GM12878 (cell line): ENCODE results near the gene CCDC87. TPM values are rescaled to one million over a fixed set of nuclear protein-coding genes. Genes with fewer than 3 reads are reported as not detected.

Source experiments
- ATF3 ChIP-seq: IDR thresholded peaks from 2 replicates; pipeline ENCODE4 v1.6.1; 2011; ENCODE audit warnings: low read depth, mild to moderate bottlenecking, low read length, moderate library complexity, borderline replicate concordance; ENCODE audit errors: extremely low read depth
- ATF7 ChIP-seq: fragments of 450-650 bp; IDR thresholded peaks from 2 replicates; pipeline ENCODE4 v1.6.1; 2016; ENCODE audit warnings: low read depth, mild to moderate bottlenecking
- BACH1 ChIP-seq: fragments of 450-650 bp; IDR thresholded peaks from 2 replicates; pipeline ENCODE4 v1.6.1; 2017; ENCODE audit warnings: mild to moderate bottlenecking, borderline replicate concordance
- BHLHE40 ChIP-seq, 2 experiments: fragments of 450-650 bp in 1 of 2; IDR thresholded peaks; 2 replicates each; pipeline ENCODE4 v1.6.1; 2011 to 2017; ENCODE audit warnings: low read depth in 2 of 2, borderline replicate concordance in 1 of 2, improper control_type of control experiment in 1 of 2, low read length in 1 of 2, mild to moderate bottlenecking in 1 of 2
- BRCA1 ChIP-seq: IDR thresholded peaks from 2 replicates; pipeline ENCODE4 v1.6.1; 2011; ENCODE audit warnings: low read depth, low read length, improper control_type of control experiment
- CBFB ChIP-seq: IDR thresholded peaks from 2 replicates; pipeline ENCODE4 v1.6.1; 2016; ENCODE audit warnings: antibody characterized with exemption, low read depth
- CTCF ChIP-seq, 3 experiments: IDR thresholded peaks in 2 of 3; conservative IDR thresholded peaks in 1 of 3; 2 replicates each; pipeline ENCODE4 v1.5.1; 2011; ENCODE audit warnings: low read depth in 3 of 3, low read length in 3 of 3, mild to moderate bottlenecking in 3 of 3, control low read depth in 2 of 3, moderate library complexity in 2 of 3, inconsistent platforms in 1 of 3, mixed read lengths in 1 of 3; ENCODE audit not compliant: control insufficient read depth in 2 of 3, insufficient read depth in 1 of 3; ENCODE audit errors: extremely low read depth in 1 of 3
- E2F4 ChIP-seq: IDR thresholded peaks from 2 replicates; pipeline ENCODE4 v1.6.1; 2012; ENCODE audit warnings: low read depth, low read length, improper control_type of control experiment
- EGR1 ChIP-seq, 2 experiments: IDR thresholded peaks; 1 replicate in 1 of 2; 2 replicates in 1 of 2; pipeline ENCODE4 v1.6.1; 2011 to 2012; ENCODE audit warnings: low read depth in 2 of 2, low read length in 2 of 2, borderline replicate concordance in 1 of 2, mild to moderate bottlenecking in 1 of 2, moderate library complexity in 1 of 2
- IKZF1 ChIP-seq: fragments of 450-650 bp; conservative IDR thresholded peaks from 2 replicates; pipeline ENCODE4 v1.6.1; 2017; ENCODE audit warnings: antibody characterized with exemption, mild to moderate bottlenecking
- IKZF2 ChIP-seq, 2 experiments: fragments of 450-650 bp; IDR thresholded peaks; 2 replicates each; pipeline ENCODE4 v1.6.1; 2017; ENCODE audit warnings: mild to moderate bottlenecking in 2 of 2, moderate library complexity in 2 of 2
- KDM1A ChIP-seq: fragments of 200-600 bp; sonication (generic); IDR thresholded peaks from 2 replicates; pipeline ENCODE4 v1.6.1; 2016; ENCODE audit warnings: borderline replicate concordance
- NBN ChIP-seq: fragments of 450-650 bp; IDR thresholded peaks from 2 replicates; pipeline ENCODE4 v1.6.1; 2016
- POLR2A ChIP-seq: IDR thresholded peaks from 2 replicates; pipeline ENCODE4 v1.6.1; 2011; ENCODE audit warnings: low read depth, mild to moderate bottlenecking, low read length
- POLR2AphosphoS2 ChIP-seq: IDR thresholded peaks from 2 replicates; pipeline ENCODE4 v1.6.1; 2011; ENCODE audit warnings: low read depth, mild to moderate bottlenecking, low read length, improper control_type of control experiment, moderate library complexity
- POLR2AphosphoS5 ChIP-seq: IDR thresholded peaks from 2 replicates; pipeline ENCODE4 v1.6.1; 2011; ENCODE audit warnings: mild to moderate bottlenecking, low read length, inconsistent platforms
- RBBP5 ChIP-seq: fragments of 200-600 bp; sonication (generic); conservative IDR thresholded peaks from 2 replicates; pipeline ENCODE4 v1.6.1; 2016
- RCOR1 ChIP-seq: conservative IDR thresholded peaks from 2 replicates; pipeline ENCODE4 v1.6.1; 2012; ENCODE audit warnings: low read depth, low read length, improper control_type of control experiment
- RUNX3 ChIP-seq: IDR thresholded peaks from 2 replicates; pipeline ENCODE4 v1.6.1; 2012; ENCODE audit warnings: low read length, inconsistent platforms
- SMC3 ChIP-seq: IDR thresholded peaks from 2 replicates; pipeline ENCODE4 v1.6.1; 2011; ENCODE audit warnings: low read length, improper control_type of control experiment, borderline replicate concordance
- SUZ12 ChIP-seq: fragments of 200-600 bp; sonication (generic); IDR thresholded peaks from one replicate; pipeline ENCODE4 v1.6.1; 2018; ENCODE audit warnings: antibody characterized with exemption, mild to moderate bottlenecking; ENCODE audit not compliant: unreplicated experiment
- YBX1 ChIP-seq: fragments of 450-650 bp; IDR thresholded peaks from 2 replicates; pipeline ENCODE4 v1.6.1; 2016; ENCODE audit warnings: antibody characterized with exemption
- YY1 ChIP-seq: IDR thresholded peaks from 2 replicates; pipeline ENCODE4 v1.6.1; 2011; ENCODE audit warnings: low read depth, mild to moderate bottlenecking, low read length
- ZNF207 ChIP-seq: fragments of 450-650 bp; IDR thresholded peaks from 2 replicates; pipeline ENCODE4 v1.6.1; 2014; ENCODE audit warnings: antibody characterized with exemption, mild to moderate bottlenecking, borderline replicate concordance
- polyA plus RNA-seq, 11 experiments: library from polyadenylated mRNA; depleted of rRNA in 4 of 11; unstranded in 6 of 11; stranded (reverse) in 5 of 11; fragments of >200 nt; fragmentation: Nextera tagmentation in 4 of 11; fragmentation: Illumina TruSeq in 1 of 11; extraction: Ambion mirVana in 4 of 11; extraction: Trizol in 1 of 11; gene quantifications; 1 replicate in 1 of 11; 2 replicates in 10 of 11; pipeline versions ENCODE4 v1.2.1 to v1.2.3, GENCODE V29; 2011 to 2016; ENCODE audit warnings: inconsistent platforms in 2 of 11, missing spikeins in 2 of 11, low read depth in 1 of 11
- total RNA-seq, 4 experiments: library from RNA; depleted of rRNA in 3 of 4; stranded (reverse); fragments of >200 nt in 3 of 4; fragmentation: Illumina TruSeq in 1 of 4; extraction: Trizol in 1 of 4; gene quantifications; 2 replicates each; pipeline versions ENCODE4 v1.2.1 to v1.2.3, GENCODE V29; 2013 to 2021
- TF ChIP-seq, protein P1 (sequence below): fragments of 450-650 bp; IDR thresholded peaks from 2 replicates; pipeline ENCODE4 v1.6.1; 2017; ENCODE audit warnings: mild to moderate bottlenecking, moderate library complexity

The CCDC87 gene
- total and polyA plus RNA-seq, 10 of the 15 experiments (the other 5 are each of a cell fraction or from before 2014, with no cell fraction given): 0.02 to 0.17 (median 0.09) TPM; not detected in 3

DNA sequence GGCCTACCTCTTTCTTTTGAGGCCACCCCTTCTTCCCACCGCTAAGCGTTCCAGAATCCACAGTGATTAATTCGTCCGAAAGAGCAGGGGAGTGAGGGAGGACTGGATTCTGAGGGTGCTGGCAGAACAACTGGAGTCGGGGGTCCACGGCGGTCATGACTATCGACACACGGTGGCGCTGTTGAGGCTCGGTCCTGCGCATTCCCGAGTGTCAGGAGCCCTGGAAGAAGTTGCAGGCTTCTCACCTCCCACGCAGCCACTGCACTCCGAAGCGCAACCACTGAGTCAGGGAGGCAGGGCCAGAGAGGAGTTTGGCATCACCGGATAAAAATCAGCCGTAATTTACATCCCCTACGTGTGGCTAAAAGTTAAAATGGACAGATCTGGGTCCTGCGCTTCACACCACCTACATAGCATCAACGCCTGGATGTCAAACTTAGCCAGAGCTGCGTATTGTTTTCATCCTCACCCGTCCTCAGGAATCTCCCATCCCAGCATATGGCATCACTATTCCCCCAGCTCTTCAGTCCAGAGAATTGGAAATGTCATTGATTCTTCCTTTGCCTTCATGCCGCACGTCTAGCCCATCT, 13.8 kb downstream of the CCDC87 start (continued):
- TF ChIP-seq, protein P1, sequence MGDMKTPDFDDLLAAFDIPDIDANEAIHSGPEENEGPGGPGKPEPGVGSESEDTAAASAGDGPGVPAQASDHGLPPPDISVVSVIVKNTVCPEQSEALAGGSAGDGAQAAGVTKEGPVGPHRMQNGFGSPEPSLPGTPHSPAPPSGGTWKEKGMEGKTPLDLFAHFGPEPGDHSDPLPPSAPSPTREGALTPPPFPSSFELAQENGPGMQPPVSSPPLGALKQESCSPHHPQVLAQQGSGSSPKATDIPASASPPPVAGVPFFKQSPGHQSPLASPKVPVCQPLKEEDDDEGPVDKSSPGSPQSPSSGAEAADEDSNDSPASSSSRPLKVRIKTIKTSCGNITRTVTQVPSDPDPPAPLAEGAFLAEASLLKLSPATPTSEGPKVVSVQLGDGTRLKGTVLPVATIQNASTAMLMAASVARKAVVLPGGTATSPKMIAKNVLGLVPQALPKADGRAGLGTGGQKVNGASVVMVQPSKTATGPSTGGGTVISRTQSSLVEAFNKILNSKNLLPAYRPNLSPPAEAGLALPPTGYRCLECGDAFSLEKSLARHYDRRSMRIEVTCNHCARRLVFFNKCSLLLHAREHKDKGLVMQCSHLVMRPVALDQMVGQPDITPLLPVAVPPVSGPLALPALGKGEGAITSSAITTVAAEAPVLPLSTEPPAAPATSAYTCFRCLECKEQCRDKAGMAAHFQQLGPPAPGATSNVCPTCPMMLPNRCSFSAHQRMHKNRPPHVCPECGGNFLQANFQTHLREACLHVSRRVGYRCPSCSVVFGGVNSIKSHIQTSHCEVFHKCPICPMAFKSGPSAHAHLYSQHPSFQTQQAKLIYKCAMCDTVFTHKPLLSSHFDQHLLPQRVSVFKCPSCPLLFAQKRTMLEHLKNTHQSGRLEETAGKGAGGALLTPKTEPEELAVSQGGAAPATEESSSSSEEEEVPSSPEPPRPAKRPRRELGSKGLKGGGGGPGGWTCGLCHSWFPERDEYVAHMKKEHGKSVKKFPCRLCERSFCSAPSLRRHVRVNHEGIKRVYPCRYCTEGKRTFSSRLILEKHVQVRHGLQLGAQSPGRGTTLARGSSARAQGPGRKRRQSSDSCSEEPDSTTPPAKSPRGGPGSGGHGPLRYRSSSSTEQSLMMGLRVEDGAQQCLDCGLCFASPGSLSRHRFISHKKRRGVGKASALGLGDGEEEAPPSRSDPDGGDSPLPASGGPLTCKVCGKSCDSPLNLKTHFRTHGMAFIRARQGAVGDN: no peak
- TF ChIP-seq KDM1A (no peak), POLR2AphosphoS2 (no peak), CTCF (IDR thresholded peaks at IDR 0.05 in 2 of 3, conservative IDR thresholded peaks at IDR 0.05 in 1 of 3; ENCODE audit: control insufficient read depth in 2 of 3, extremely low read depth in 1 of 3, insufficient read depth in 1 of 3, low read depth in 3 of 3, low read length in 3 of 3) (peak; percentile 77 to 78 (median 77)), EGR1 (IDR thresholded peaks at IDR 0.05; ENCODE audit: borderline replicate concordance in 1 of 2, low read depth in 2 of 2, low read length in 2 of 2) (peak in 1 of 2 experiments; percentile 65; a peak in 1 of 3 replicates), SUZ12 (no peak), RCOR1 (no peak), POLR2A (no peak), SMC3 (peak; percentile 93), ATF3 (no peak), BRCA1 (no peak), YBX1 (no peak), IKZF2 (IDR thresholded peaks at IDR 0.05) (peak; percentile 31 to 47; a peak in 2 of 4 replicates), E2F4 (no peak), POLR2AphosphoS5 (no peak), BACH1 (peak; percentile 31; the same call in 1 of the 2 replicates), RBBP5 (no peak), CBFB (no peak), YY1 (peak; percentile 44; the same call in 1 of the 2 replicates), ATF7 (no peak), NBN (0 out of 2 replicates have a peak, but pooled peaks have one; percentile 39), ZNF207 (no peak), BHLHE40 (IDR thresholded peaks at IDR 0.05; ENCODE audit: borderline replicate concordance in 1 of 2, low read depth in 2 of 2, low read length in 1 of 2) (peak in 1 of 2 experiments; percentile 45; a peak in 1 of 4 replicates), RUNX3 (no peak), IKZF1 (peak; percentile 79)
